ENCODE measurements around the gene PRKAA1.
"Not testable (repeated sequence)": the region's sequence is repeated elsewhere in the genome, so short reads cannot be mapped to it uniquely, and the experiment has no call there.

The PRKAA1 gene

DNA sequence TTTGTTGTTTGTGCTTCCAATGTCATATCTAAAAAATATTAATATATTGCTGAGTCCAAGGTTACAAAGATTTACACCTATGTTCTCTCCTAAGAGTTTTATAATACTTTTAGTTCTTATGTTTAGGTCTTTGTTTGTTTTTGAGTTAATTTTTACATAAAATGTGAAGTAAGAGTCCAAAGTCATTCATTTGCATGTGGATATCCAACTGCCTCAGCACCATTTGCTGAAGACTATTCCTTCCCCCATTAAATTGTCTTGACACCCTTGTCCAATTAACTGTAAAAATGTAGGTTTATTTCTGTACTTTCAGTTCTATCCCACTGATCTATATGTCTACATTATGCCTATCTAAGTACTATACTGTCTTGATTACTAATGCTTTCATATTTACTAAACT, 78.1 kb downstream of the PRKAA1 start:
- DNase-seq = no peak

DNA sequence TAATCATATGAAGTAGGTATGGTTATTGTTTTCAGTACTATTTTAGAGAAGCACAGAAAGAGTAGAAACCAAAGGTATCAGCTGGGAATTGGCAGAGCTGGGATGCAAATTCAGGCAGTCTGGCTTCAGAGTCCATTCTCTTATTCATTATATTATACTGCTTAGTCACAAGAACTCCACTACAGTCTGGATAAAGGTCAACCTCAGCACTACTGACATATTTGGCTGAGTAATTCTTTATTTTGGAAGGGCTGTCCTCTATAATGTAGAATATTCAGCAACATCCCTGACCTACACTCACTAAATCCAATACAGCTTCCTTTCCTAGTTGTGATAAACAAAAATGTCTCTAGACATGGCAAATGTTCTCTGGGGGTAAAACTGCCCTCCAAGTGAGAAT, 80.9 kb downstream of the PRKAA1 start:
- no peak for DNase-seq

DNA sequence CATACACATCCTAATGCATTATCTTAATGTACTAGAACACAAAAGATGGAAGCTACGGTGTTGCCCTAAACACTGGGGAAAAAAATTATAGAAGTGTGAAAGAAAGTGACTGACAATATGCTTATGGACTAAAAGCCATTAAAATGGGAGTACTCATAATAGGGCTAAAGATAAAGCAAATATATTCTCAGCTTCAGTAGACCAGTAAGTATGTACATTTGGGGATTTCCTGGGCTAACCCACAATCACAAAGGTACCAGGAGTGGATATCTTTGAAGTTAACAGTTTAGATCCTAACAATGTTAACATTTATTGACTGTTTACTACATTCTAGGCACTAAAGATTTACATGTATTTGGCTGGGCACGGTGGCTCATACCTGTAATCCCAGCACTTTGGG, 81.6 kb downstream of the PRKAA1 start:
- DNase-seq = no peak

DNA sequence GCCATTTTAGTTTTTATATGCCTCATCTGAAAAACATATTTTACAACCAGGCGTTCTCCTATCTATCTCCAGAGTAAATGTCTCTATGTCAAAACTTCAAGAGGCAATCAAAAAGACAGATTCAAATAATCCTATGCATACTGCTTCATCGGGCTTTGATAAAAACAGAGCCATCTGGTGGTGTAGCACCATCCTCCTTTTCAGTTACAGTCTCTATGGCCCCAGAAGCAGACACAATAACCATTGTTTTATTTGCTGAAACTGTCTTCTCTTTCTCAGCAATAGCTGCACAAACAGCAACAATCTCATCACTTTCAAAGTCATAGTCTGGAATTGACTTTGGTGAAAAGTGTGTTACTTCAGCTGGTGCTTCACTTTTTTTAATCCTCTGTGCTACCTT, 82.2 kb downstream of the PRKAA1 start:
- DNase-seq = no peak

DNA sequence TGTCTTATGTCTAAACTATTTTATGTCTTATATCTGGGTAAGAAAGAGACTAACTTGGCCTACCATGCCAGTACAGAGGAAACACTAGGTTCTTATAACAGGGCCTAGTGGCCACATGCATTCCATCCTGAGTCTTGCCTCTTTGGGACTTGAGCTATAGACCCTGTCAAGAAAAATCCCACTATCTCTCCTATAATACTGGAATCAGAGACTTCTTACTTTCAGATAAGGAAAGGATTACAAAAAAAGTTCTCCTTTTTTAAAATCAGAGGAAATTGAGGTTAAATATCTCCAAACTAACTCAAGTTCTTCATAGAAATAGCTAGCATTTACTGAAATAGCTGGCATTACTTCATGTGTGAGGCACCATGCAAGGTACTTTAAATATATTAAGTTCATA, 84.2 kb downstream of the PRKAA1 start:
- no peak for DNase-seq

DNA sequence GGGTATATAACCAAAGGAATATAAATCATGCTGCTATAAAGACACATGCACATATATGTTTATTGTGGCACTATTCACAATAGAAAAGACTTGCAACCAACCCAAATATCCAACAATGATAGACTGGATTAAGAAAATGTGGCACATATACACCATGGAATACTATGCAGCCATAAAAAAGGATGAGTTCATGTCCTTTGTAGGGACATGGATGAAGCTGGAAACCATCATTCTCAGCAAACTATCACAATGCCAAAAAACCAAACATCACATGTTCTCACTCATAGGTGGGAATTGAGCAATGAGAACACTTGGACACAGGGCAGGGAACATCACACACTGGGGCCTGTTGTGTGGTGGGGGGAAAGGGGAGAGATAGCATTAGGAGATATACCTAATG, 87.6 kb downstream of the PRKAA1 start:
- not testable (repeated sequence) for DNase-seq
